ENCODE measurements around the gene ZMYND19.
"Not testable (repeated sequence)": the region's sequence is repeated elsewhere in the genome, so short reads cannot be mapped to it uniquely, and the experiment has no call there.

Gene ZMYND19

GRCh38 chr9:137631345-137632229 is 41.3 kb upstream of the ZMYND19 start:
- no peak overlapping the region for H3K4me3 ChIP-seq (replicated peaks; ENCODE audit: low read depth, low read length)
- H3K27me3 ChIP-seq (replicated peaks; ENCODE audit: control insufficient read depth, insufficient read depth, low read length), result no peaks in the 10 kb centered on the region
- no peaks in the 10 kb centered on the region for H3K36me3 ChIP-seq (ENCODE audit: control insufficient read depth, insufficient read depth, low read length)
- no peak for TF ChIP-seq CTCF (IDR thresholded peaks at IDR 0.05; ENCODE audit: insufficient read depth, low read length, poor library complexity, severe bottlenecking)
- DNase-seq (ENCODE audit: extremely low read depth, insufficient read length), result no peak

DNA sequence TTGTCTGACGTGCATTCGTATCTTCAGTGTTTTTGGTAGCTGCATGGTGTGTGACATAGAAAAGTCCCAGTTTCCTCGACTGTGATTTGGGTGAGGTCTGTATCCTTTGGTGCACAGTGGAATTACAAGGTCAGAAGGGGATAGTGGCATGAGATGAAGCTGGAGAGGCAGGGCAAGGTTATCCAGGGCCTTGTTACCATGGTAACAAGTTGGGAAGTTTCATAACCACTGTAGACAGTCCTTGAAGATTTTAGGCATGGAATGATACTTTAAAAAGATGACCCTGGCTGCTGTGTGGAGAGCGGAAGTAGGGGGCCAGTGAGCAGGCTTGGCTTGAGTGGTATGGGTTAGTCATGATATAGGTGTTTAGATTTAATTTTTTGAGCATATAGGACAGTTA is 40.4 kb upstream of the ZMYND19 start:
- no peak for TF ChIP-seq CTCF (IDR thresholded peaks at IDR 0.05; ENCODE audit: insufficient read depth, low read length, poor library complexity, severe bottlenecking)
- Histone ChIP-seq H3K36me3 (ENCODE audit: control insufficient read depth, insufficient read depth, low read length) (no peaks in the 10 kb centered on the region), H3K27me3 (replicated peaks; ENCODE audit: control insufficient read depth, insufficient read depth, low read length) (no peaks in the 10 kb centered on the region), H3K4me3 (replicated peaks; ENCODE audit: low read depth, low read length) (no peak overlapping the region)
- no peak for DNase-seq (ENCODE audit: extremely low read depth, insufficient read length)

GRCh38 chr9:137630126-137630525 is 39.8 kb upstream of the ZMYND19 start:
- TF ChIP-seq CTCF (IDR thresholded peaks at IDR 0.05; ENCODE audit: insufficient read depth, low read length, poor library complexity, severe bottlenecking), result no peak
- no peak for DNase-seq (ENCODE audit: extremely low read depth, insufficient read length)
- Histone ChIP-seq H3K4me3 (replicated peaks; ENCODE audit: low read depth, low read length) (no peak overlapping the region), H3K27me3 (replicated peaks; ENCODE audit: control insufficient read depth, insufficient read depth, low read length) (no peaks in the 10 kb centered on the region), H3K36me3 (ENCODE audit: control insufficient read depth, insufficient read depth, low read length) (no peaks in the 10 kb centered on the region)

- not testable (repeated sequence) for H3K4me3 ChIP-seq (replicated peaks; ENCODE audit: low read depth, low read length); H3K36me3 ChIP-seq (ENCODE audit: control insufficient read depth, insufficient read depth, low read length); DNase-seq (ENCODE audit: extremely low read depth, insufficient read length); H3K27me3 ChIP-seq (replicated peaks; ENCODE audit: control insufficient read depth, insufficient read depth, low read length)
Observed at GRCh38 chr9:137627406-137627805, 37.1 kb upstream of the ZMYND19 start.

DNA sequence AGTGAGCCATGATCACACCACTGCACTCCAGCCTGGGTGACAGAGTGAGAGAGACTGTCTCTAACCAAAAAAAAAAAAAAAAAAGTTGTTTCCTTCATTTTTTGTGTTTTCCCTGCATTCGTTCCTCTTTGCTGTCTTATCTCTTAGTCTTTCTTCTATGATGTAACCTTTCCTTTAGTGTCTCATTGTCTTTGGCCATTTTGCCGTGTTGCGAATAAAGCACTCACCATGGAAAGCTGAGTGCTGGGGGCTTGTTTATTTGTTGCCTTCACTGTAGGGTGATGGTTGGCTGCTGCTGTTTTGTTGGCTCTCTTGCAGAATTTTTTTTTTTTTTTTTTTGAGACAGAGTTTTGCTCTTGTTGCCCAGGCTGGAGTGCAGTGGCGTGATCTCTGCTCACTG is 36.2 kb upstream of the ZMYND19 start:
- no peak for TF ChIP-seq CTCF (IDR thresholded peaks at IDR 0.05; ENCODE audit: insufficient read depth, low read length, poor library complexity, severe bottlenecking)
- no peaks in the 10 kb centered on the region for H3K27me3 ChIP-seq (replicated peaks; ENCODE audit: control insufficient read depth, insufficient read depth, low read length)
- no peak overlapping the region for H3K4me3 ChIP-seq (replicated peaks; ENCODE audit: low read depth, low read length)
- no peak for DNase-seq (ENCODE audit: extremely low read depth, insufficient read length)
- H3K36me3 ChIP-seq (ENCODE audit: control insufficient read depth, insufficient read depth, low read length), result no peaks in the 10 kb centered on the region

GRCh38 chr9:137622211-137622610 is 31.9 kb upstream of the ZMYND19 start:
- not testable (repeated sequence) for H3K36me3 ChIP-seq (ENCODE audit: control insufficient read depth, insufficient read depth, low read length); H3K27me3 ChIP-seq (replicated peaks; ENCODE audit: control insufficient read depth, insufficient read depth, low read length); DNase-seq (ENCODE audit: extremely low read depth, insufficient read length); H3K4me3 ChIP-seq (replicated peaks; ENCODE audit: low read depth, low read length)
